ENCODE data around the gene FIP1L1.

DNA sequence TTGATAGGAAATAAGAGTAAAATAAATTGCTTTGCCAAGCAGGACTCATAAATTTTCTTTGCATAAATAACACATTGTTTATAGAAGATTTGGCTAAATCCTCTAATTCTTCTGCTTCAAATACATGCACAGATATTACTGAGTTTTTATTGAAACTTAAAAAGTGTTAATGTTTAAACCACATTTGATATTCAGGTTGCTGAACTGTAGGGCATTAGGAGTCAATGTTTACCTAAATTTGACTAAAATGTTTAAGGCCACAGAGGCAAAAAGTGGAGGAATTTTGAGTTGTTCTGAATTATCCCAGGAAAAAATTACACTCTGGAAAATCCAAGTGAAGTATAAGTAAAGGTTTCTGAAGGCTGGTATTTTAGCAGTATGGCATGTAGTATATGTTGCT lies 78.7 kb downstream of the FIP1L1 start:
- TF ChIP-seq, protein P1, sequence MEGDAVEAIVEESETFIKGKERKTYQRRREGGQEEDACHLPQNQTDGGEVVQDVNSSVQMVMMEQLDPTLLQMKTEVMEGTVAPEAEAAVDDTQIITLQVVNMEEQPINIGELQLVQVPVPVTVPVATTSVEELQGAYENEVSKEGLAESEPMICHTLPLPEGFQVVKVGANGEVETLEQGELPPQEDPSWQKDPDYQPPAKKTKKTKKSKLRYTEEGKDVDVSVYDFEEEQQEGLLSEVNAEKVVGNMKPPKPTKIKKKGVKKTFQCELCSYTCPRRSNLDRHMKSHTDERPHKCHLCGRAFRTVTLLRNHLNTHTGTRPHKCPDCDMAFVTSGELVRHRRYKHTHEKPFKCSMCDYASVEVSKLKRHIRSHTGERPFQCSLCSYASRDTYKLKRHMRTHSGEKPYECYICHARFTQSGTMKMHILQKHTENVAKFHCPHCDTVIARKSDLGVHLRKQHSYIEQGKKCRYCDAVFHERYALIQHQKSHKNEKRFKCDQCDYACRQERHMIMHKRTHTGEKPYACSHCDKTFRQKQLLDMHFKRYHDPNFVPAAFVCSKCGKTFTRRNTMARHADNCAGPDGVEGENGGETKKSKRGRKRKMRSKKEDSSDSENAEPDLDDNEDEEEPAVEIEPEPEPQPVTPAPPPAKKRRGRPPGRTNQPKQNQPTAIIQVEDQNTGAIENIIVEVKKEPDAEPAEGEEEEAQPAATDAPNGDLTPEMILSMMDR (IDR thresholded peaks at IDR 0.05 in 2 of 3, conservative IDR thresholded peaks at IDR 0.05 in 1 of 3; ENCODE audit: insufficient read depth in 2 of 3, low read depth in 1 of 3, low read length in 3 of 3): no peak
- TF ChIP-seq ERF (CRISPR knock-in tag; IDR thresholded peaks at IDR 0.05): no peak
- TF ChIP-seq PHF21A (IDR thresholded peaks at IDR 0.05; ENCODE audit: borderline replicate concordance, low read depth): no peak
- no peak for TF ChIP-seq EP300 (IDR thresholded peaks at IDR 0.05; ENCODE audit: low read length)
- no peak for TF ChIP-seq SAFB2 (IDR thresholded peaks at IDR 0.05; ENCODE audit: borderline replicate concordance, low read depth, low read length, severe bottlenecking)
- TF ChIP-seq KLF16 (IDR thresholded peaks at IDR 0.05): no peak
- TF ChIP-seq ZNF696 (CRISPR knock-in tag; conservative IDR thresholded peaks at IDR 0.05): no peak

Measured in K562 (cell line).